T-helper 2 cell treated with Interferon-gamma antibody and Interleukin-4, amounts not matched to agents 5 μg/mL and 100 μg/mL, for 36 hours (primary cell): ENCODE data around the gene HOXA5.

Experiments
- DNase-seq: peaks from one replicate; pipeline ENCODE4 v3.0.0; 2021; ENCODE audit warnings: low spot score
- H3K27ac Mint-ChIP-seq: one replicate; pipeline ENCODE4 v1.8.0; 2021; ENCODE audit warnings: mild to moderate bottlenecking, mixed read lengths
- H3K27me3 Mint-ChIP-seq: one replicate; pipeline ENCODE4 v1.8.0; 2021; ENCODE audit warnings: low read depth, mixed read lengths
- H3K36me3 Mint-ChIP-seq: one replicate; pipeline ENCODE4 v1.8.0; 2021; ENCODE audit warnings: low read depth, mixed read lengths
- H3K4me1 Mint-ChIP-seq: one replicate; pipeline ENCODE4 v1.8.0; 2021; ENCODE audit warnings: low read depth, mixed read lengths
- H3K4me3 Mint-ChIP-seq: one replicate; pipeline ENCODE4 v1.8.0; 2022; ENCODE audit warnings: mild to moderate bottlenecking, moderate library complexity, mixed read lengths
- H3K9me3 Mint-ChIP-seq: one replicate; pipeline ENCODE4 v1.8.0; 2021; ENCODE audit warnings: mixed read lengths

The HOXA5 gene

DNA sequence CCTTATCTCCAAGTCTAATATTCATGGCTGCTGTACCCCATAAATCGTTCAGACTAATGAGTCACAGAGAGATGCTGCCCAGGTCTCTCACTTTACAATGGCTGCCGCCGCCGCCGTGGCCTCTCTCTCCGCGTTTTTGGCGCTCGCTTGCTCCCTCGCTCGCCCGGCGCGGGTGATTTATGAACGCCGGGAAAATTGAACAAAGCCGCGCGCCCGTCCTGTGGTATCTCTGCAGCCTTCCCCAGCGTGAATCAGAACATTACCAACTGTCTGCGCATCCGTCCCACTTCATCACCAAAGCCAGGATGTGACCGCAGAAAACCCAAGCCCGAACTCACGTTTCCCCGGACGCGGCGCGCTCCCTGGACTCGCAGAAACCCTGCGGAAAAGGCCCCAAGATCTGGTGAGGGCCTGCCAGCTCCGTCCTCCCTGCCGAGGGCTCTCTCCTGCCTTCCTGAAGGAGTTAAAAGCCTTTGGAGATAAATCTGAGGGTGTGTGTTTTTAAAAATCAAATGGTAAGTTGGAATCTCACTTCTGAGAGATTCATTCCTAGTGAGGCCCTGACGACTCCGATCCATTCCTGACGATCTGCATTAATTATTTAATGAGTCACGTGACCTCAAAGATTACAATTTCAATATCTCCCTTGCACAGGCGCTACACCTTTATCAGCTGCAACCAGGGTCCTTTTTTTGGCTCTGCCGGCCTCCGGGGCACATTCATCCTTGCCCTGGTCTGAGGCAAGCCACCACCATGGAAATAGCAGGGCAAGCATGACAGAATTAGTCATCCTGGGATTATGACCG is 19.2 kb downstream of the HOXA5 start:
- Mint-ChIP-seq H3K27ac (no peak overlapping the region), H3K4me3 (no peak overlapping the region), H3K9me3 (no peaks in the 10 kb centered on the region), H3K4me1 (no peaks in the 10 kb centered on the region), H3K36me3 (no peaks in the 10 kb centered on the region), H3K27me3 (peaks cover 29% of the 10 kb centered on the region)
- DNase-seq, result no peak

- H3K4me3 Mint-ChIP-seq, result no peak overlapping the region
- peaks cover 25% of the 10 kb centered on the region for H3K27me3 Mint-ChIP-seq
- H3K9me3 Mint-ChIP-seq, result no peaks in the 10 kb centered on the region
- H3K36me3 Mint-ChIP-seq, result no peaks in the 10 kb centered on the region
- H3K27ac Mint-ChIP-seq, result no peak overlapping the region
- no peak for DNase-seq
- no peaks in the 10 kb centered on the region for H3K4me1 Mint-ChIP-seq
These were observed 19.9 kb downstream of the HOXA5 start for GRCh38 chr7:27123477-27124053.

DNA sequence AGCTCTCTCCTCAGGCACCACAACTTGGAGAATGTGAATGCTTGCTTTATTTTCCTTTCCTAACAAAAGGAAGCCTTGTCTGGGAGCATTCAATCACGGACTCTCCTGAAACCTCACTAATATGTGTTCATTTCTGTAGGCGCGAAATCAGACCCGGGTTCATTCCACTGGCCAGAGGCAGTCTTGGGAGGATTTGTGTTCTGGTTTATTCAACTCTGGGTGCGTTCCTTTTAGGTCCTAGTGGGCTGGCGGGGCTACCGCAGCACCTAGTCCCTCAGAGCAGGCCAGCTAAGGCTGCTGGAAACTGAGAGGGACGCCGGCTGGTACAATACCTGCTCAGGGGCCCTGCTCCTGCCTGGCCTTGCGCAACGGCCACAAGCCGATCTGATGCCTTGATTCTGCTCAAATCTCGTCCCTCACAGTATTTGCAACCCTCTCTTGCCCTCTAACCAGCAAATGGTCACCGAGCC is 20.4 kb downstream of the HOXA5 start:
- H3K4me1 Mint-ChIP-seq, result no peaks in the 10 kb centered on the region
- no peak for DNase-seq
- no peak overlapping the region for H3K27ac Mint-ChIP-seq
- H3K4me3 Mint-ChIP-seq, result no peak overlapping the region
- no peaks in the 10 kb centered on the region for H3K9me3 Mint-ChIP-seq
- H3K27me3 Mint-ChIP-seq, result peaks cover 25% of the 10 kb centered on the region
- no peaks in the 10 kb centered on the region for H3K36me3 Mint-ChIP-seq

GRCh38 chr7:27122077-27122910 is 21.2 kb downstream of the HOXA5 start:
- Mint-ChIP-seq H3K27me3 (peaks cover 20% of the 10 kb centered on the region), H3K4me3 (no peak overlapping the region), H3K9me3 (no peaks in the 10 kb centered on the region), H3K4me1 (no peaks in the 10 kb centered on the region), H3K27ac (no peak overlapping the region), H3K36me3 (no peaks in the 10 kb centered on the region)
- no peak for DNase-seq

GRCh38 chr7:27121684-27122076 is 21.8 kb downstream of the HOXA5 start:
- Mint-ChIP-seq H3K36me3 (no peaks in the 10 kb centered on the region), H3K9me3 (no peaks in the 10 kb centered on the region), H3K4me3 (no peak overlapping the region), H3K4me1 (no peaks in the 10 kb centered on the region), H3K27ac (no peak overlapping the region), H3K27me3 (peaks cover 13% of the 10 kb centered on the region)
- no peak for DNase-seq

DNA sequence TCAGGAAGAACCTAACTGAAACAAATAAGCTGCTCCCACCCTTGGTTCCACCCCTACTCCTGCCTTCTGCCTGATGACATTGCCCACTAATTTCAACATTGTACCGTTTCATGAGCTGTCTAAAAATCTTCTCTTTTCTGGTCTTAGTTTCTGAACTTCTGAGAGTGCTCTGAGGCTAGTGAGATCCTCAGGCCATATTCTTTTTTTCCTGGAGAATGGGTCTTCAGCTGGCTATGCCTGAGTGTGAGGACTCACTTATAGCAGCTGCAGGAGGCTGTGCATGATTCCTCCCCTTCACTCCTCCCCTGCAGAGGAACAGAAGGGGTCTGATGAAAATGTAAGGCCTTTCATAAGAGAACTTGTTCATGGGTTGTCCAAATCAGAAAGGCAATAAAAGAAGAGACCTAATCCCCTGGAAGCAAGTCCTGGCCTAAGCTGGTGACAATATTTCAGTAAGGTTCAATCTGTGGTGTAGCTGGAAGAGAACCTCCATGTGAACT is 24.0 kb downstream of the HOXA5 start:
- Mint-ChIP-seq H3K9me3 (no peaks in the 10 kb centered on the region), H3K27ac (no peak overlapping the region), H3K27me3 (no peaks in the 10 kb centered on the region), H3K4me3 (no peak overlapping the region), H3K4me1 (no peaks in the 10 kb centered on the region), H3K36me3 (no peaks in the 10 kb centered on the region)
- DNase-seq, result no peak

DNA sequence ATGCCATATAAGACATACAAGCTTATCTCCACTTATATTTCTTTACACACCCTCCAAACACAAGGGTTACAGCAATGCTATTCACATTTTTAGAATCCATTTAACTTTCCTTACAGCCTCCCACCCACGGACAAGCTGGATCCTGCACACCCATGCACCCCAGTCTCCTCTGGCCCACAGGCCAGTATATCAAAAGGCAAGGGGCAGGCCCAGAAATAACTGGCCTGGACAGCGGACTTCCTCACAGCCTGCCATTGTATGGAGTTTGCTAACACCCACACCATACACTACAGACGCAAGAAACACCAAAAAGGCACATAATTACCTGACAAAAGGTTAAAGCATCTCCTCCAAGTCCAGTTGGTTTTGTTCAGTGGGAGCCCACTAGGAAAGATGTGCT is 24.9 kb downstream of the HOXA5 start:
- DNase-seq, result no peak
- no peaks in the 10 kb centered on the region for H3K36me3 Mint-ChIP-seq
- no peak overlapping the region for H3K27ac Mint-ChIP-seq
- H3K27me3 Mint-ChIP-seq, result no peaks in the 10 kb centered on the region
- no peaks in the 10 kb centered on the region for H3K9me3 Mint-ChIP-seq
- H3K4me3 Mint-ChIP-seq, result no peak overlapping the region
- H3K4me1 Mint-ChIP-seq, result no peaks in the 10 kb centered on the region

DNA sequence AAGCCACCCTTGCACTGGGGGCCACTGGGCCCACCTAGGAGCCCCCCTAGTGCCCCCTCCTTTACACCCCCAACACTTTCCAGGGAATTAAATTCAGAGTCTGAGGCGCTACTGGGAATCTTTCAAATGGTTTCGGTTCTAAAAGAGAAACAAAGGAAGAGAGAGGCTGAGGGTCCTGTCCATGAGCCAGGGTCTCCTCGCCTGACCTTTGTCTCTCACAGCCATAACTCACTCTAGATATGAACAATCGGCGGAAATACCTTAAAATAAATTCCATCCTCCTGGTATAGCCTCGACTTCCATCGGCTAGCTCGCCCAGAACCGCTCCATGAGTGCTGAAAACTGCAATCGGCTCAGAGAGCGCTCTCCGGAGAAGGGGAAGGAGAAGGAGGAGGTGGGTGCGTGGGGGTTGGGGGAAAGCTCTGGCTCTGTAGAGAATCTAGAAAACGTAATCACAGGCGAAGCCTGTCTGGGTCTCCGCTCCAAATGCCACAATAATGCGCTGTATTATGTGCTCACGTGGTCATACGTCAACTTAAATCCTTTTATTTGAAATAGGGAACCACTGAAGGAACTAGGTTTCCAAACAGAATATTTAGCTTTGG is 25.5 kb downstream of the HOXA5 start:
- Mint-ChIP-seq H3K9me3 (no peaks in the 10 kb centered on the region), H3K36me3 (no peaks in the 10 kb centered on the region), H3K27ac (no peak overlapping the region), H3K4me1 (no peaks in the 10 kb centered on the region), H3K27me3 (no peaks in the 10 kb centered on the region), H3K4me3 (no peak overlapping the region)
- DNase-seq, result no peak

DNA sequence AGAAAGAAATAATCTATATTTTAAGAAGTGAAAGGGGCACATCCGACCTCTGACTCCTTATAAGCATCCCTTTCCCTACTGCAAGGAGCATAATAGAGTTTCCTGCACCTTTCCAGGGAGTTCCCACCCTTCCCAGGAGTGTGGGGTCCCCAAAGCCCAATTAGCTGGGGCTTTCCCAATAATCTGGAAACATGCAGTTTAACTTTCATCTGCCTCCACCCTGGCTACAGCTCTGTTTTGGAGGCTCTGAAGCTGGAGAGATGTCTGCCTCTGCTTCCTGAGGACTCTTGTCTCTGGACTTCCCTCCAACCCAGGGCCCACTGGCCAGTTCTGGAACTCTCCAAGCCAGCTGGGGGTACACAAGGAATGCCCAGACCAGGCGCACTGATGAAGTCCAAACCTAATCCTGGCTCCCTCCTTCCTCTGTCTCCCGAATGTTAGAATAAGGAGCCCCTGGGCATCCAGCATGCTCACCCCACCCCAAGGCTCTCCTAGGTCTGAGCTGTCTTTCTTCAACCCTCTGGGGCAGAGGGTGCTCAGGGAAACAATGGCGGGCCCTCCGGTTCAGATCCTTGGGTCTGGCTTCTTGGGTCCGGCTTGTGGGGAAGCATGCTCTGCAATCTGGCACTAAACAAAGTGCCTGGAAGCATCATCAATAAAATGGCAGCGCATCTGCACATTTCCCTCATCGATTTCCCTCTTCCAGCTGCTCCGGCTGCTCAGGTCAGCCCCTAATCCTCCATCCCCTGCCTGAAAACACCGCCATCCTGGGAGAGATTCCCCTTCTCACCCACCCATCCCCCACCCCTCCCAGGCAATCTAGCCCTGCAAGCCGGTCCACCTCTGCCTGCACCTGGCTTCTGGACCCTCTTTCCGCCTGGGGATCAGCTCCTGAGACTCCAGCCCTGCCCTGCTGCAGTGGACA is 26.3 kb downstream of the HOXA5 start:
- Mint-ChIP-seq H3K4me3 (no peak overlapping the region), H3K27ac (no peak overlapping the region), H3K27me3 (no peaks in the 10 kb centered on the region), H3K36me3 (no peaks in the 10 kb centered on the region), H3K4me1 (no peaks in the 10 kb centered on the region), H3K9me3 (no peaks in the 10 kb centered on the region)
- no peak for DNase-seq

DNA sequence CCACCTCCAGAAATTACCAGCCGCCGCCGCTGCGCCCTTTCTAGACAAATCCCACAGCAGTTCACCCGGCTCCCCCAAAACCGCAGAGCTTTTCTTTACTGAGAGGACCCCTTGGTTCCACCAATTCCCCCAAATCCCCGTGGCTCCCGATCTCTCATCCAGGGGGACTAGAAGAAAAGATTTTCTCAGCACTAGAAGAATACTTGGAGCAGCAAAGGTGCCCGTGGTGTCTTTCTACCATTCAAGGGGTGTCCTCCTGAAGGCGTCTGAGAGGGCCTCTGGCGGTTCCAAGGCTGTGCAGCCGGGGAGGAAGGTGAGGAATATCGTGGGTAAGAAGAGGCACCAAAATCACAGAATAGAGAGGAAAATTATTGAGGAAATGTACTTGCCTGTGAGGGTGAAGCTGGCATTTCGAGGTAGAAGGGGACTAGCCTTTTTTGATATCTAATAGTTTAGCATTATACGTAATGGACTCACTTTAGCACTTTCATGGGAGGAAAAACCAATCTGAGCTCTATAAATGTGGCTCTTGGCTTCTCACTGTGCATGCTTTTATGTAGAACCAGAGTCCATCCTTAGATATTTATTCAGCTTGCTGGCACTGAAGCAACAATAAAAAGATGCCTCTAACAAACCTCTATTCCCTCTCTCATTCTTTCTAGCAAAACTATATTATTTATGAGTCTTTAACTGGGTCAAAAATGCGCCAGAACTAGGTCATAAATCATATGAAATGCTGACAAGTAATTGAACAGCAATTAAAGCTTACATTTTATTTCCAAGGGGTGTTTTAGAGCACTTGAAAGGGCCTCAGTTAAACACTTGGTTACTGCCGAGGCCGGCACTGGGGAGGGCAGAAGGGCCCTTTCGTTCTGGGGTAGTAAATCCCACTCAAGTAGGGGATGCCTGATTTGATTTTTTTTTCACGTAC is 27.2 kb downstream of the HOXA5 start:
- no peak for DNase-seq
- Mint-ChIP-seq H3K27ac (no peak overlapping the region), H3K4me3 (no peak overlapping the region), H3K36me3 (no peaks in the 10 kb centered on the region), H3K4me1 (no peaks in the 10 kb centered on the region), H3K9me3 (no peaks in the 10 kb centered on the region), H3K27me3 (no peaks in the 10 kb centered on the region)

- no peaks in the 10 kb centered on the region for H3K4me1 Mint-ChIP-seq
- no peaks in the 10 kb centered on the region for H3K36me3 Mint-ChIP-seq
- no peak overlapping the region for H3K4me3 Mint-ChIP-seq
- DNase-seq, result no peak
- no peak overlapping the region for H3K27ac Mint-ChIP-seq
- H3K27me3 Mint-ChIP-seq, result no peaks in the 10 kb centered on the region
- H3K9me3 Mint-ChIP-seq, result no peaks in the 10 kb centered on the region
These were observed 28.1 kb downstream of the HOXA5 start for GRCh38 chr7:27115221-27116026.

- Mint-ChIP-seq H3K27ac (no peak overlapping the region), H3K9me3 (no peaks in the 10 kb centered on the region), H3K27me3 (no peaks in the 10 kb centered on the region), H3K36me3 (no peaks in the 10 kb centered on the region), H3K4me1 (no peaks in the 10 kb centered on the region), H3K4me3 (no peak overlapping the region)
- no peak for DNase-seq
These were observed 28.6 kb downstream of the HOXA5 start for GRCh38 chr7:27114881-27115220.
